ENCODE measurements around the gene RPRD1B.

RPRD1B gene

DNA sequence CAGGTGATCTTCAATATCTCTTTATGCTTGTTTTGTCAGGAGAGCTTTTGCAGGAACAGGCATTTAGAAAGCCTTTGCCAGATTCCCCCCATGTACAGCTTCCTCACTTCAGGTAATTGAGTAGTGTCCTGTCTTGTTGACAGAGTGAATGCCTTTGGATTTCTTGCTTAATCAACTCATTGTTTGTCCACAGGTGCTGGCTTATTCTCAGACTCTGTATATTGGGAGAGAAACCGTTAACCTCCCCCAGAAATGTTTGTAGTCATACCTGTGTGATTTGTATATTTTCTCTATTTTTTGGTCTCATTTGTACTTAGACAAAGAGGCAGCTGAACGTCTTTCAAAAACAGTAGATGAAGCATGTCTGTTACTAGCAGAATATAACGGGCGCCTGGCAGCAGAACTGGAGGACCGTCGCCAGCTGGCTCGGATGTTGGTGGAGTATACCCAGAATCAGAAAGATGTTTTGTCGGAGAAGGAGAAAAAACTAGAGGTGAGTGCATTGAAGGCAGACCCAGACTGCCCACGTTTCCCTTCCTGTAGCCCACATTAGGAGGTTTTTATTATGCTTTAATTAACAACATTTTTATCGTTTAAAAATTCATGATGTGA, 32.3 kb downstream of the RPRD1B start:
- Histone ChIP-seq H3K9ac (ENCODE audit: low read length) (no peak overlapping the region), H3K79me2 (ENCODE audit: low read length) (peaks cover 14% of the 10 kb centered on the region), H3K9me3 (ENCODE audit: insufficient read depth, low read length) (no peaks in the 10 kb centered on the region), H3K4me2 (ENCODE audit: low read length) (no peak overlapping the region), H3K27me3 (ENCODE audit: low read depth, low read length) (no peaks in the 10 kb centered on the region), H3K4me3 (ENCODE audit: low read length) (no peak overlapping the region), H3K36me3 (replicated peaks; ENCODE audit: low read depth, low read length) (peaks cover 85% of the 10 kb centered on the region), H4K20me1 (ENCODE audit: insufficient read depth, low read length) (no peaks in the 10 kb centered on the region), H3K27ac (ENCODE audit: low read length) (no peak overlapping the region), H3K4me1 (ENCODE audit: low read length) (peaks cover 37% of the 10 kb centered on the region), H2AFZ (ENCODE audit: low read depth, low read length) (no peak overlapping the region)
- TF ChIP-seq, protein P1, sequence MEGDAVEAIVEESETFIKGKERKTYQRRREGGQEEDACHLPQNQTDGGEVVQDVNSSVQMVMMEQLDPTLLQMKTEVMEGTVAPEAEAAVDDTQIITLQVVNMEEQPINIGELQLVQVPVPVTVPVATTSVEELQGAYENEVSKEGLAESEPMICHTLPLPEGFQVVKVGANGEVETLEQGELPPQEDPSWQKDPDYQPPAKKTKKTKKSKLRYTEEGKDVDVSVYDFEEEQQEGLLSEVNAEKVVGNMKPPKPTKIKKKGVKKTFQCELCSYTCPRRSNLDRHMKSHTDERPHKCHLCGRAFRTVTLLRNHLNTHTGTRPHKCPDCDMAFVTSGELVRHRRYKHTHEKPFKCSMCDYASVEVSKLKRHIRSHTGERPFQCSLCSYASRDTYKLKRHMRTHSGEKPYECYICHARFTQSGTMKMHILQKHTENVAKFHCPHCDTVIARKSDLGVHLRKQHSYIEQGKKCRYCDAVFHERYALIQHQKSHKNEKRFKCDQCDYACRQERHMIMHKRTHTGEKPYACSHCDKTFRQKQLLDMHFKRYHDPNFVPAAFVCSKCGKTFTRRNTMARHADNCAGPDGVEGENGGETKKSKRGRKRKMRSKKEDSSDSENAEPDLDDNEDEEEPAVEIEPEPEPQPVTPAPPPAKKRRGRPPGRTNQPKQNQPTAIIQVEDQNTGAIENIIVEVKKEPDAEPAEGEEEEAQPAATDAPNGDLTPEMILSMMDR (IDR thresholded peaks at IDR 0.05; ENCODE audit: low read depth, low read length): no peak
- TF ChIP-seq EZH2phosphoT487 (IDR thresholded peaks at IDR 0.05; ENCODE audit: low read depth): no peak

DNA sequence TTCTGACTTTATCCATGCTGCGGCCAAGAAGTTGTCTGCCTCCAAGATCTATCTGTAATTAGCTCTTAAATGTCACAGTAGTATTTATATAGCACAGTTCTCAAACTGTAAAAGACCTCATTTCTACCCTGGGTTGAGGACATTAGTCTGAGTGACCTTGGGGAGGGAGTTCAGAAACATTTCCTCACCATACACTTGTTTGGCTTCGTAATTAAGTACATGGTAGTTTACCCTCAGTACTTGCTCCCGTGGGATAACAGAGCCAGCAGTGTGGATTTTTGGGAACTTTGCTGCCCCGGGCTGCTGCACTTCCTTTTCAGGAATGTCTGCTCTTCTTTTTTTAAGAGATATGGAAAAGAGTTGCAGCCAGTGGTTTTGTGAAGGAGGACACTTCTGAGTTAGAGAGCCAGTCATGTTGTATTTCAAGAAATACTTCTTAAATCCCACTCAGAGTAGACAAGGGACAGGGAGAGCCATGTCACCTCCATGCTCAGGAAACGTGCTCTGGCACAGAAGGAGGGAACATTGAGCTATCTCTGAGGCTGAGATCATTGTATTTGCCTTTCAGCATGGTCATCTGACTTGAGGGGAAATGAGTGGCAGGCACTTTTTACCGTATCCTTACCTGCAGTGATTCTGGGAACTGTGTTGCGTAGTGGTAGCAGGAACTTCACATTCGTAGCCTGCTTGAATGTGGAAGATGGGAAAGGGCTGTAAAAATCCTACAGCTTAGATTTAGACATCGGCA, 33.6 kb downstream of the RPRD1B start:
- no peak overlapping the region for H3K27ac ChIP-seq (ENCODE audit: low read length)
- peaks cover 6% of the 10 kb centered on the region; the same call in 1 of the 2 replicates for H3K79me2 ChIP-seq (ENCODE audit: low read length)
- H3K4me3 ChIP-seq (ENCODE audit: low read length): no peak overlapping the region
- H3K9ac ChIP-seq (ENCODE audit: low read length): no peak overlapping the region
- TF ChIP-seq EZH2phosphoT487 (IDR thresholded peaks at IDR 0.05; ENCODE audit: low read depth): no peak
- TF ChIP-seq, protein P1 (IDR thresholded peaks at IDR 0.05; ENCODE audit: low read depth, low read length): no peak
- H3K27me3 ChIP-seq (ENCODE audit: low read depth, low read length): no peaks in the 10 kb centered on the region
- H3K36me3 ChIP-seq (replicated peaks; ENCODE audit: low read depth, low read length): peaks cover 88% of the 10 kb centered on the region
- peaks cover 24% of the 10 kb centered on the region for H3K4me1 ChIP-seq (ENCODE audit: low read length)
- no peak overlapping the region for H2AFZ ChIP-seq (ENCODE audit: low read depth, low read length)
- peaks cover 3% of the 10 kb centered on the region; the same call in 1 of the 2 replicates for H3K9me3 ChIP-seq (ENCODE audit: insufficient read depth, low read length)
- H3K4me2 ChIP-seq (ENCODE audit: low read length): no peak overlapping the region
- no peaks in the 10 kb centered on the region for H4K20me1 ChIP-seq (ENCODE audit: insufficient read depth, low read length)

- Histone ChIP-seq H2AFZ (ENCODE audit: low read depth, low read length) (no peak overlapping the region), H3K27ac (ENCODE audit: low read length) (no peak overlapping the region), H3K27me3 (ENCODE audit: low read depth, low read length) (no peaks in the 10 kb centered on the region), H3K36me3 (replicated peaks; ENCODE audit: low read depth, low read length) (peaks cover 88% of the 10 kb centered on the region), H3K9ac (ENCODE audit: low read length) (no peak overlapping the region), H3K9me3 (ENCODE audit: insufficient read depth, low read length) (peaks cover 3% of the 10 kb centered on the region; the same call in 1 of the 2 replicates), H3K4me3 (ENCODE audit: low read length) (no peak overlapping the region), H4K20me1 (ENCODE audit: insufficient read depth, low read length) (no peaks in the 10 kb centered on the region), H3K79me2 (ENCODE audit: low read length) (0 out of 2 replicates have a peak, but pooled peaks cover 2% of the 10 kb centered on the region), H3K4me2 (ENCODE audit: low read length) (no peak overlapping the region), H3K4me1 (ENCODE audit: low read length) (peaks cover 21% of the 10 kb centered on the region)
- TF ChIP-seq, protein P1 (IDR thresholded peaks at IDR 0.05; ENCODE audit: low read depth, low read length): no peak
- TF ChIP-seq EZH2phosphoT487 (IDR thresholded peaks at IDR 0.05; ENCODE audit: low read depth): no peak
Observed at GRCh38 chr20:38067717-38068365, 34.3 kb downstream of the RPRD1B start.

DNA sequence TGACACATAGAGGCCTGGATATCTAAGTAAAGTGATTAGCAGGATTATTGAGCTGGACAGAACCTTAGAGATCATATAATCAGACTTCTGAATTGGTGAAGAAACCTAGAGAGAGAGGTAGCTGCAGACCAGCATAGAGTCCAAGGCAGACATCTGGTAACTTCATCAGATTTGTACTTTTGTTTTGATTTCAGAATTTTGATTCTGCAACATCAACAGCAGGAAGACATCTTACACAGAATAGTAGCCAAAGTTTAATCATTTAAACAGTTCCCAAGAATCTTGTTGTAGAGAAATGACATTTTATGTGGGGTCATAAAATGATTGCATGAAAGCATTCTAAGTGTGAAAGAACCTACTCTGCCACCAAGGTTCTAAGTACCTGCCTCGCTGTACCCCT, 39.4 kb downstream of the RPRD1B start:
- H3K9me3 ChIP-seq (ENCODE audit: insufficient read depth, low read length): peaks cover 3% of the 10 kb centered on the region; the same call in 1 of the 2 replicates
- H3K4me2 ChIP-seq (ENCODE audit: low read length): peak overlapping the region; percentile 63
- no peaks in the 10 kb centered on the region for H4K20me1 ChIP-seq (ENCODE audit: insufficient read depth, low read length)
- no peaks in the 10 kb centered on the region for H3K27me3 ChIP-seq (ENCODE audit: low read depth, low read length)
- TF ChIP-seq EZH2phosphoT487 (IDR thresholded peaks at IDR 0.05; ENCODE audit: low read depth): no peak
- TF ChIP-seq, protein P1 (IDR thresholded peaks at IDR 0.05; ENCODE audit: low read depth, low read length): no peak
- H3K27ac ChIP-seq (ENCODE audit: low read length): peak overlapping the region; percentile 91
- H3K4me3 ChIP-seq (ENCODE audit: low read length): no peak overlapping the region
- H3K4me1 ChIP-seq (ENCODE audit: low read length): peaks cover 55% of the 10 kb centered on the region
- H2AFZ ChIP-seq (ENCODE audit: low read depth, low read length): no peak overlapping the region
- H3K79me2 ChIP-seq (ENCODE audit: low read length): peaks cover 32% of the 10 kb centered on the region
- peak overlapping the region; percentile 78 for H3K9ac ChIP-seq (ENCODE audit: low read length)
- peaks cover 69% of the 10 kb centered on the region for H3K36me3 ChIP-seq (replicated peaks; ENCODE audit: low read depth, low read length)

All from OCI-LY3 (cell line).